IPS DF 19.7 (cell line): Measurements from ENCODE around the gene REV1.
"Not testable (repeated sequence)": the region's sequence is repeated elsewhere in the genome, so short reads cannot be mapped to it uniquely, and the experiment has no call there.

ENCODE experiments used
- DNase-seq: peaks from one replicate; pipeline ENCODE4 v3.0.0-alpha.2; 2013; ENCODE audit warnings: low read depth, low spot score

REV1 gene

DNA sequence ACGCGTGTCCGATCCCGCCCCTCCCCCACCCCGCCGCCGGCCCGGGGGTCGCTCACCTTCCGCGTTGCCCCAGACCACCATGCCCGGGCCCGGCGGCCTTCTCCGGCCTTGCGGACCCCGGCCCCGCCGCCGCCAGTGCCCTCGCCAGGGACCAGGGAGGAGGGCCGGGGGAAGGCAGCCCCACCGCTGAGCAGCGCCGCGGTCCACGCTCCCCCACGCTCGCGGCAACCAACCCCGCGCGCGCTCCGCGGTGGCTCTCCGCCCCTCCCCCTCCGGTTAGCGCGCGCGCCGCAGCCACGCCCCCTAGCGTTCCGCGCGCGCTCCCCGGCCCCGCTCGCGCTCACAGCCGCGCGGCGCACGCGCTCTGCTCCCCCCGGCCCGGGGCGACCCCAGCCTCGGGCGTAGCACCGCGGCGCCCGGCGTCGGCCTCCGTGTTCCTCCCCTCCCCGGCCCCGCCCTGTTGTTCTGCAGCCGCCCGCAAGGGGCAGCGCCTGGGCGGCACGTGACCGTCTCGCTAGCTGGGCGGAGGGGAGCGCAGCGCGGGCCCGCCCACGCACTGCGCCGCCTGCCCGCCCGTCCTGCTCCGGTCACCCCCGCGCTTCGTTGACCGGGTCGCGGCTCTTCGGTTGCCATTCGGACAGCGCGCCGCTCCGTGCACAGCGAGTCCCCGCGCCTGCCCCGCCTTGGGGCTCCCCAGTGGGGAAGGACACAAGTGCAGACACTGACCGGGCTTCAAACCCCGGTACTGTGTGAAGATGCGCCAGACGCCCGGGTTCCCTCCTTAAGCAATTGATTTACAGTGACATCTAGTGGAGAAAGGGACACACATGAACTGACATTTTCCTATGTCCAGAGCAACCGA is at the start of gene REV1:
REV1 (minus strand) TSS at position 257 of the 862 bp plus-strand sequence. CDS start 25,042 bp downstream, outside the sequence.
- peak; percentile 56 for DNase-seq

DNA sequence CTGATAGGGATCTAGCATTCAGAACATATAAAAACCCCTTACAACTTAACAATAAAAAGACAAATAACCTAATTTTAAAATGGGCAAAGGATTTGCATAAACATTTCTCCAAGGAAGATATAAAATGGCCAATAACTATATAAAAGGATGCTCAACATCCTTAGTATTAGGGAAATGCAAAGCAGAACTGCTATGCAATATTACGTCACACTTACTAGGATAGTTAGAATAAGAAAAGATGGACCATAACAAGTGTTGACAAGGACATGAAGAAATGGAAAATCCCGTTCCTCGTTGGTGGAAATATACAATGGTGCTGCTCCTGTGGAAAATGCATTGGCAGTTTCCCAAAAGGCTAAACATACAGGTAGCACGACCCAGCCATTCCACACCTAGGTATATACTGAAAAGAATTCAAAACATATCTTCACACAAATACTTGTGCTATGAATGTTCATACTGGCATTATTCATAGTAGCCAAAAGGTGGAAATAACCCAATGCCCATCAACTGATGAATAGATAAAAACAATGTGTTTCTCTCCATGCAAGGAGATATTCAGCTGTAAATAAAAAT is 48.2 kb upstream of the REV1 start:
- no peak for DNase-seq

DNA sequence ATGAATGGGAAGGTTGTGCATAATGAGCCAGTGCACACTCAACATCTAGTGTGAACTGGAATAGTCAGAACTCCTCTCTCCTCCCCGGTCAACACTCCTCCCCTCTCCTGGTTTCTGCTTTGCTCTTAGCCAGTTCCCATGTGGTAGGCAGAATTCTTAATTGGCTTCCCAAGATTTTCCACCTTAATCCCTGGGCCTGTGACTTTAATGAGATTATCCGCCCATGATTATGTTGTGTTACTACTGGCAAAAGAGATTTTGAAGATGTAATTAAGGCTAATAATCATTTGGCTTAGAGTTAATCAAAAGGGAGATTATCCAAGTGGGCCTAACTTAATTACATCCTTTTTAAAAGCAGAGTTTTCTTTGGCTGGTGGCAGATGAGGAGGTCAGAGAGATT is 34.2 kb upstream of the REV1 start:
- DNase-seq, result no peak

DNA sequence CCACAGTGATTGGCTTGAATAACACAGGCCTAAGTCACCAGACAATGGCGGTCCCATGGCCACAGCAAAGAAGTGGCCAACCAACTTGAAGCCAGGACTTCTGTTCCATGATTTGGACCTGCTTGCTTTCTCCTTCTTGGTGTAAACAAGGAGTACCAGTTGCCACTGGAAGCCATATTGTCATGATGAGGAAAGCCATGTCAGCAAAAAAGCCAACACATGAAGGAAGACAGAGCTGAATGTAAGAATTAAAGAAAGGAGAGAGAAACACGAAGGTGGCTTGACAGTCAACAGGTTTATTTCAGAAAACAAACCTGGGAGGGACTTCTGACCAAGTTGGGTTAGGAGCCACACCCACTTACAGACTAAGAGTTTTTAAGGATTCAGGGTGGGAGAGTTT is 32.3 kb upstream of the REV1 start:
- no peak for DNase-seq

DNA sequence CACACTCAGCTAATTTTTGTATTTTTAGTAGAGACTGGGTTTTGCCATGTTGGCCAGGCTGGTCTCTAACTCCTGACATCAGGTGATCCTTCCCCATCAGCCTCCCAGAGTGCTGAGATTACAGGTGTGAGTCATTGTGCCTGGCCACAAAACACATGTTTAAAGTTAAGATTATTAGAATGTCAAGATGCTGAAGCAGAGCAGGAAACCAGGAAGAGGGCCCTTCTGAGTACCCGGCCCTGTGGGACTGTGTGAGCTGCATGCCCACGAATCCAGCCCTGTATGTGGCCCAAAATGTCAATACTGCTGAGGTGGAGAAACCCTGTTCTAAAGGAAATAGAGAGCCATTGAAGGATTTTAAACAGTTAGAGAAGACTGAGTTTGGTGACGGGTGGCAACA is 31.0 kb upstream of the REV1 start:
- DNase-seq, result no peak

DNA sequence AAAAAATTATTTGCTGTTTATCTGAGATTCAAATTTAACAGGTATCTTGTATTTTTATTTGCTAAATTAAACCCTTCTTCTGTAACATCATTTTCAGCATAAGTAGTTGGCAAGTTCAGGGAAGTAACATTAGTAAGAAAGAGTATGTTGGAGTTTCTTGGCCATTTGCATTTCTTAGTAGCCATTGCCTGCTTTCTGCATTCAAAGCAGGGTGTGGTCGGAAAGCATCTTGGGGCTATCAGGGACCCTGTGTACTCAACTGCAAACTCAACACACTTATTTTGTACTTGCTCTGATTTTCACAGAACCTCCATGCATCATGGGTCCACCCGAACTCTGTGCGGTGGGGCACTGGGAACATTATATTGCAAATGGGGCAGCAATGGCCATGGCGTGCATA is 30.4 kb upstream of the REV1 start:
- DNase-seq, result no peak

DNA sequence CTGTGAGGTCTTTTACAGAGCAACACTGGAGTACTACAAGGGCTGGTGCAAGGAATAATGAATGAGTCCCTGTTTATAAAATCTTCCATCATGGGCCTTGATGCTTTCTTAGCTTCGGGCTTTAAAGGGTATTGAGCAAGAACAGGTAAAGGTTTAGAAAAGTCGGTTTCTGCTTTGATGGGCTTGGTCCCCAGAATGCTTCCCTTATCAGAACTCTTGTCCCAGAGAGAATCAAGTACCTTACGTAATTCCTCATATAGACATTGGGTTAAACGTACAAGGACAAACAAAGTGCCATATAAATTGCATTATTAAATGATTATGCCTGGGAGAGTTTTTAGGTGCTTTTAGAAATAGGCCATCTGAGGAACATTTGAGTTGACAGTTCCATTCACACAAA is 24.5 kb upstream of the REV1 start:
- no peak for DNase-seq

DNA sequence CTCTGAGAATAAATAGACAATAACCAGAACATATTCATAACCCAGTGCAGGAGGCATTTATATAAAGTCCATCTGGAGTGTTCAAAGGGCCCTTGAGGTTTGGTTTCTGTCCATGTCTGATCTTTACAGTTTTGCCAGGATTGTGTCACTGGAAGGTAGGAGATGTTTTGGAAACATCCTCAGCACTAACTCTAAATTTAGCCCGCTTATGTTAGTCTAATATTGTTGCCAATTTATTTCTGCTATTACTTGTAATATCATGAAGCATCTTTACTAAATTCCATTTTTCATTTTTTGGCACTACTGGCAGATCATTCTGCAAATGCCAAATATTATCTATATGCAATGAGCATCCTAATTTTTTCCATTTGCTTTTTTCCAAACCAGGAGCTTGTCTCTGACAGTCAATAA is 22.4 kb upstream of the REV1 start:
- DNase-seq, result no peak

DNA sequence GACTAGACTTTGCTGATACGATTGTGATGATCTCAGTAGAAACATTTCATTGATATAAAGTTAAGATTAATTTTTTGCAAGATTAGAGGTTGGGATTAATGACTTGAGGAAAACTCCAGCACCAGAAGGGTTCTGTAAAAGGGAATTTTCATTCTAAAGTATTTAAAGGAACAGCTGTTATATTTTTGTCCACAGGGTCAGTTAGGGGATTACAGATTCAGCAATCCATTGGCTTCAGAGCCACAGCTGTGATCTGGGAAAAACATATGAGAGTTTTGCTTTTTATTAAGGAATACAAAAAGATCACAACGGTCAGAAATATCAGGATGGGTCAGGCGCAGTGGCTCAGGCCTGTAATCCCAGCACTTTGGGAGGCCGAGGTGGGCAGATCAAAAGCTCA is 19.6 kb upstream of the REV1 start:
- no peak for DNase-seq

DNA sequence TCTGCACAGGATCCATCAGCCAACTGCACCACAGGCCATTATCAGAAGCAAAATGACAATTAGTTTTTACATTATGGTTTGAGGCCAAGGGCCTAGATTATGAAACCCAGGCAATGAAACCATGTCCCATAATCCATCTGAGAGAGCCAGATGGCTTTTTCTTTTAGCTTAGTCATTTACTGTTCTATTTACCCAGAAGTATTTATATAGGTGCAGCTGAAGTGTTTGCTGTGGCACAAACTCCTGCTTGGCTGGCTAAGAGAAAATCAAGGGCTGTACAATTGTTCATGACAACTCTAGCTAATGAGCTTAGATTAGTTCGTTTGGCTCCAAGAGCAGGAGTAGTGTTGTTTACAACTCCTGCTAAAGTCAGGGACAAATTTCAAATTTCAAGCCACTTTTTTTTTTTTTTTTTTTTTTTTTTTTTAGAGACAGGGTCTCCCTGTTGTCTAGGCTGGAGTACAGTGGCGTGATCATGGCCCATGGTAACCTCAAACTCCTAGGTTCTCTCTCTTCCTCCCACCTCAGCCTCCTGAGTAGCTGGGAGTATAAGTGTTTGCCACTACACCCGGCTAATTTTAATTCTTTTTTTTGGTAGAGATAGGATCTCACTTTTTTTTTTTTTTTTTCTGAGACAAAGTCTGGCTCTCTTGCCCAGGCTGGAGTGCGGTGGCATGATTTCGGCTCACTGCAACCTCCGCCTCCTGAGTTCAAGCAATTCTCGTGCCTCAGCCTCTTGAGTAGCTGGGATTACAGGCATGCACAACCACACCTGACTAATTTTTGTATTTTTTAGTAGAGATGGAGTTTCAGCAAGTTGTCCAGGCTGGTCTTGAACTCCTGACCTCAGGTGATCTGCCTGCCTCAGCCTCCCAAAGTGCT is 18.4 kb upstream of the REV1 start:
- no peak for DNase-seq

DNA sequence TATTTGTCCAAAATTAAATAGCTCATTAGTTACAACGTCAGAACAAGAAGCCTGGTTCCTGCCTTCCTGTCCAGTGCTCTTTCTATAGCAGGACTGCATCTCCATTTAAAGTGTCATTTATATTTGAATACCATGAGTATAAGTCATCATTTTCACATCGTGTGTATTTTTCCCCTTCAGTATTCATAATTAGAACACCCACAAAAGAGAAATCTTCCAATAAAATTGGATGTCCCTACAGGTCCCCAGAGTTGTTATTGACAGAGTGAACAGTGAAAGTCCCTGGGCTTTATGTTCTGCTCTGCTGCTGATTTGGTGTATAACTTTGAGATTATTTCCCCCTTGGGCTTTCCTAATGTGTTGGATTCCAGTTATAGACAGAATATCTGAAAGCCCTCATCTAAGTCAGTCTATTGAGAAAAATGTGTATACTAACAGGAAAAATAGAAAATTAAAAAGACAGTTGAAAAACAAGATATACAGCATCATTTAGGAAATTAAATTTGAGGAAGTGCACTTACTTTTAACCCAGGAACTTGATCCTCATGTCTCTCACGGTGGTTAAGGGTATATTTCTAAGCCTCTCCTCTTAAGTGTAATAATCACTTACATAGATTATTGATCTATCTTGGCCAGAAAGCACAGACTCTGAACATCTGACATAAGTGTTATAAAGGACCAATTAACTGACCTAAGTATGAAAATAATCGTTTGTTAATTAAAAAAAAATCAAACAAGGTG is 15.2 kb upstream of the REV1 start:
- DNase-seq, result no peak

DNA sequence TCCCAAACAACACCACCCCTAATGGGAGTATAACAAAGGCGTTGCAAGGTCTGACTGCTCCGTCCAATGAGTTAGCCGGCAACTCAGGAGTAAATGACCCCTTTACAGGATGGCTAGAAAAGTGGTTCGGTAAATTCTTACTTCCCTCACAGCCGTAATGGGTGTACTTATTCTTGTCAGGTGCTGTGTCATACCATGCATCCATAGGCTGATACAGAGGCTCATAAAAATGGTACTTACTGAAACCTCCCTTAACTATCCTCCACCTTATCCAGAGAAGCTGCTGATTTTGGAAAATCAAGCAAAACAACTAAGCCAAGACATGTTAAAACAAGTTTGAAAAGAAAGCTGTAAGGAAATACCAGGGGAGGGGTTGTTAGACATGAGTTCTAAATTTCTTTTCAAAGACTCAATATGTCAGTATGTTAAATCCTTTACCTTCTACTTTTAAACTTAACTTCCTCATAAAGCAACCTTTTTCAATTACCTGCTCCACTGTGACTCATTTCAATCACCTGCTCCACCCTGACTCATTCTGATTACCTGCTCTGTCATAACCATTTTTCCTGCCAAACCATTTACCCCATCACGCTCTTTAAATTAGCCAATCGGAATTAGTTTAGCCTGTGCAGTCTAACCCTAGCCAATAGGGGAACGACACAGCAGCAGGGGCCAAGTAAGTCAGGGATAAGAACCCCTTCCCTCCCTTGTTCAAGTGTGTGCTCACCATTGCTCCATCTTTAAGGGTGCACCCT is 14.0 kb upstream of the REV1 start:
- DNase-seq, result not testable (repeated sequence)

DNA sequence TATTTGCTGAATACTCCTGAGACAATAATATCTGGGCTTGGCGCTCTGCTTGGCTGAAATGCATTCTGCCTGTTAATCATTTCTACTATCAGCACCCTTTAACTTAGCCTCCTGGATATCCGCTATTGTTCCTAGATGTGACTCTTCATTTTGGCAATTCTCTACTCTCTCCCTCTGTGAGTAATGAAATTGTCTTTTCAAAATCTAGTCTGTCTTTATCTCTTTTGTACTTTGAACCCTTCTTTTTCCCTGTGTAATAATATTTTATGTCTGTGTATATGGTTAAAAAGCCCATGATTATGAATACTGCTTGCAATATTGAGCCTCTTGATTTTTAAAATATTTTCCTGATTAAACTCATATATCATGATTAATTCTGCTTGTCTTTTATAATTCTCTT is 6.2 kb upstream of the REV1 start:
- DNase-seq, result no peak

DNA sequence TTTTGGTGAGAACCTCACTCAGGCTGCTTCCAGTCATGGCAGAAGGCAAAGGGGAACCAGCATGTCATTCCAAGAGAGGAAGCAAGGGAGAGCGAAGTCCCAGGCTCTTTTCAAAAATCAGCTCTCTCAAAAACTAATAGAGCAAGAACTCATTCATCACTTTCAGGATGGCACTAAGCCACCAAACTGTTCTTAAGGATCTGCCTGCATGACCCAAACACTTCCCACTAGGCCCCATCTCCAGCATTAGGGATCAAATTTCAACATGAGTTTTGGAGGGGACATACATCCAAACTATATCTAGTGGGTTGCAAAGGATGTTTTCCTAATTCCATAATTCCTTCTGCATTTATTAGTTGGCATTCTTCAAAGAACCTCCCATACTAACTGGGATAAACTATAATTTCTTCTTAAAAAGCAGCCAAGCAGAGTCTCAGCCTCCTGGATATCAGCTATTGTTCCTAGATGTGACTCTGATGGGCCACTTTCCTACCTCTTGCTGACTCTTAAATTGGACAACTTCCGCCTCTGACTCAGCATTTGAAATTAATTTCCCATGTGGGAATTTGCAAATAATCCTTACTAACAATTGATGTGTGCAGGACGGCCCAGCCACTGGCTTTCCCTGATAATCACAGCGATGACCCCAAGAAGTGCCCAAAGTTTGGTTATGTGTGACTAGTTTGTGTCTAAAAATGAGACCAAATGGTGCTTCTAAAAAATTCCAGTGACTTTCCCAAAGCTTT is 5.5 kb upstream of the REV1 start:
- no peak for DNase-seq

DNA sequence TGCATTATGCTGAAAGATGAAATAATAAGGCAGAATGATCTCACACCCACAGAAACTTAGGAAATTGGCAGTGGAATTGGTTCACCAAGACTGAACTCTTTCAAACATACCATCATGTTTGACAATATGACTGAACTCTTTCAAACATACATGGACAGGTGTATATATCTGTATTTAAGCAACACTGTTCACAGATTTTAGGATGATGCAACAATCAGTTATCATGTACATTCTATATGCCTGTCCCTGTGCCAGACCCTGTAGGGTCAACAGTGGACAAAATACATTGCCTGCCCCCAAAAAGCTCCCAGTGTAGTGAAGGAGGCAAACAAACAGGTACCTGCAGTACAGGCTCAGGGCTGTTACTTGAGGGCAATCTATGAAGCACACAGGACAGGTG is 2.9 kb upstream of the REV1 start:
- no peak for DNase-seq

DNA sequence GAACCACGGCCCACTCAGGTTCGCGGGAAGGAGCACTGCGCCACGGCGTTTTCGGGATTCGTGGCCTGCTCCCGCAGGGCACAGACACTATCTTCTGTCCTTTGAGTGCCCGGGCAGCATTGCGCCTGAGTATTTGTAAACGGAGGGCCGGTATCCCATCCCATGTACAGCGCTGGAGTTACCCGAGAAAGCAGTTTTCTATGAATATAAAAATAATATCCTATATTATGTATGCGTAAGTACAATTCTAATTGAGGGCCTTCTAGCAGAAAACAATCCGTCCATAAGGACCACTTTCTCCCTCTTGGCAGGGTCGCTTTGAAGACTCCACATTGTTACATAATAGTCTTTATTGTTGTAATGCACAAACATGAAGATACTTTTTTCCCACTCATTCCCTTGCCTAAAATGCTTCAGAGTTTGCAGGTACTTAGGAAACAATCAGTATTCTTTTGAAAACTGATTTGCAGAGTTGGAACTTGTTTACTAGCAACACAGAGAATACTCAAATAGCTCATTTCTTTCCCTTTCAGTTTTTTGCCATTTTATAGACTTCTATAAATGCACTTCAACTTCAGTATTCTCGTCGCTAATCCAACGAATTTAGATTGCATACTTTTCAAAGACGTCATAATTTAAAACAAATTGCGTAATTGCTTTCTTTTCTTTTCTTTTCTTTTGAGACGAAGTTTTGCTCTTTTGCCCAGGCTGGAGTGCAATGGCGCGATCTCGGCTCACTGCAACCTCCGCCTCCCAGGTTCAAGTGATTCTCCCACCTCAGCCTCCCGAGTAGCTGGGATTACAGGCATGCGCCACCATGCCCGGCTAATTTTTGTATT is 1.0 kb upstream of the REV1 start:
- DNase-seq, result no peak

DNA sequence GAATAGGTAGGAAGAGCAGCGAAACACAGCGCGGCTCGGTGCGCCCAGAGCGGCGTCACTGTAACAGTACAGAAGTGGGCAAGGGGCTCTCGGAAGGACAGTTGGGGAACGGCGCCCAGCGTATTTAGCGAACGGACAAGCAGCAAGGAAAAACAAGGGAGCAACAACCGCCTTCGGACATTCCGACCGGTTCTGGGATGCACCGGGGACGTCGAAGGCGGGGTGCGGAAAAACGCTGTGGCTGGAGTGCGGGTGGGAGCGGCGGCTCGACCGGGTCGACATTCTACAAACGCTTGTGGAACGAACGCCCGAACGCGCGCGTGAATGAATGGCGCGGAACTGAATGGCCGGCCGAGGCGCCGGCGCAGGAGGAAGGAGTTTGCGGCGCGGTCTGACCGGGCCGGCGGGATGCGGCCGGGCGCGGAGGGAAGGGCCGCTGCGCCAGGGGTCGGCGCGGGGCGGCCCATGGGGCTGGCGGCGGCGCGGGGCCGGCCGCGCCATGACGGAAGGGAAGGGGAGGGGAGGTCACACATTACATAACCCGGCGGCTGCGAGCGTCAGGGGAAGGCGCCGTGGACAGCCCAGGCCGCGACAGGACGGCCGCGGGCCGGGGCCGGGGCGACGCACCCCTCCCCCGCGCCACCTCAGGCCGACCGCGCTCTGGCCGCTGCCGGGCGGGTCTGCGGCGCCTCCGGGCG is 605 bp downstream of the REV1 start:
- DNase-seq, result no peak

DNA sequence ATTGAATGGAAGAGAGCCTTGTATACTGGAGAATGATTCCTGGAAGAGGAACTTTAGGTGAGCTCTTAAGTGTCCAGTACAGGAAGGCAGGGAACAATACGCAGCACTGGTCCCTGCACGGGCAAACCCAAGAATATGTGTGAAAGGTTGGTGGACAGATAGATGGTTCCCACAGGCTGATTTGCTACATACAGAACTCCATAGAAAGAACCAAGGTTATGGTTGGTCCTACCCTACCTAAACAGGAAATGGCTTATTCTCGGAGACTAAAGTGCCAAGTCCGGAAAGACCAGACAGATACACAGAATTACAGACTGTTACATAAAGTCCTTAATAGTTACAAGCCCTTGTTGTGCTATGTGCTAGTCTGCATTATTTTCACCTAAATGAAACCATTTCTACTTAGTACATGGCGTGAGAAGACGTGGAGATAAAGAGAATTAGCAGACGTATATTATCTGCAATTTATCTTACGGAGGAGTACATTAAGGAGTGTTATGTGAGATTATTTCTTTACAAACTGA is 1.2 kb downstream of the REV1 start:
- no peak for DNase-seq
